NCI-H446 treated with DMSO at 0.1 percent for 48 hours (cell line): ENCODE results near the gene KIRREL3.

Experiments
- DNase-seq: peaks from one replicate; lab custom pipeline; 2025; lab: John Stamatoyannopoulos, UW

The KIRREL3 gene

GRCh38 chr11:126438691-126439090 lies 561.9 kb downstream of the KIRREL3 start:
- DNase-seq = no peak

- no peak for DNase-seq
Observed at GRCh38 chr11:126438272-126438671, 562.3 kb downstream of the KIRREL3 start.

DNA sequence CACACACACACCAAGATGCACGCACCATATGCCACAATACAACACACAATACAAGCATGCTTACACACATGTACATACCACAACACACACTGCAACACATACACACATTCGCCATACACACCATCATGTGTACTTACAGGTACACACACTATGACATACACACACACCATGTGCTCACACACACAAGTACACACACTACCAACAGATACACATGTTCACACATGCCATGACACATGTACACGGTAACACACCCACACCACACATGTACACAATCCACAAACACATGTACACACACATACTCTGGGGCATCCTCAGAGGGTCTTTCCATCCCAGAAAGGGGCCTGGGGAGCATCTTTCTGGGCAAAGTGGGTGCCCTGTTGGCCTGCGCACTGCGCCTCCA lies 562.8 kb downstream of the KIRREL3 start:
- DNase-seq = no peak

DNA sequence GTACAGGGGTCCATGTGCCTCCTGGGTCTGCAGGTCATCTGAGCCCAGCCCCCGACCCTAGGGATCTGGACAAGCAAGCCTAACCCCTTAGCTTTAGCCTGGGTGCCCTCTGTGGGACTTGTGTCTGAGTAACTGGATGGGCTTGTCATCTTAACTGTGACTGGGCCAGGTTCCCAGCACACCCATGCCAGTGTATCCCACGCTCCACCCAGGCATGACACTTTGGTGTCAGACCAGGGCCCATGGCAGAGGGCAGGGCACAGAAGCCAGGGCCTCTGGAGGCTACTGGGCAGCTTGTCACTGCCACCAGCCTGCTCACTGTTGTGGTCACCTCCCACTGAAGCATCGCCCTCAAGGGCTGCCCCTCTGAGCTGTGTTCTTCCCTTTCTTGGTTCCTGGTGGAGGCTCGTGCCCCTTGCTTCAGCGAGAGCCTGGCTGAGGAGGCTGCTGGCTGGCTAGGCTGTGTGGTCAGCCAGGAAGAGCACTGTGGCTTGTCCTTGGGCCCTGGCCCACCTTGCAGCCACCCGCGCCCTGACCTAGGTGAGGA lies 564.3 kb downstream of the KIRREL3 start:
- DNase-seq = no peak

DNA sequence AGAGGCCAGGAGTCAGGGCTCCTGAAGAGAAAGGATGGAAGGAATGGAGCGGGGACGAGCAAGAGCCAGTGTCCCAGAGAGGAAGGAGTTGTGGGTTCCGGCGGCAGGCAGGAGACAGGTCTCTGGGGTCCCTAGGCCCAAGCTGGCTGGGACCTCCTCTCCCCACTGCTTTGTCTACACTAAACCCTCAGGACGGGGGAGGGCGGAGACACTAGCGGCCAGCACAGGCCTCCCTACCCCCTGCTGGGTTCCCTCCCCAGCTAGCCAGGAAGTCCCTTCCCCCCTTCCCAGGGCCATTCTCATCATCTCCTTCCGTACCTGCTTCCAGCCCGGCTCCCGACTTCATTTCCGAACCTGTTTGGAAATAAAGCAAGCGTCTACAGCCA lies 565.6 kb downstream of the KIRREL3 start:
- DNase-seq = no peak

DNA sequence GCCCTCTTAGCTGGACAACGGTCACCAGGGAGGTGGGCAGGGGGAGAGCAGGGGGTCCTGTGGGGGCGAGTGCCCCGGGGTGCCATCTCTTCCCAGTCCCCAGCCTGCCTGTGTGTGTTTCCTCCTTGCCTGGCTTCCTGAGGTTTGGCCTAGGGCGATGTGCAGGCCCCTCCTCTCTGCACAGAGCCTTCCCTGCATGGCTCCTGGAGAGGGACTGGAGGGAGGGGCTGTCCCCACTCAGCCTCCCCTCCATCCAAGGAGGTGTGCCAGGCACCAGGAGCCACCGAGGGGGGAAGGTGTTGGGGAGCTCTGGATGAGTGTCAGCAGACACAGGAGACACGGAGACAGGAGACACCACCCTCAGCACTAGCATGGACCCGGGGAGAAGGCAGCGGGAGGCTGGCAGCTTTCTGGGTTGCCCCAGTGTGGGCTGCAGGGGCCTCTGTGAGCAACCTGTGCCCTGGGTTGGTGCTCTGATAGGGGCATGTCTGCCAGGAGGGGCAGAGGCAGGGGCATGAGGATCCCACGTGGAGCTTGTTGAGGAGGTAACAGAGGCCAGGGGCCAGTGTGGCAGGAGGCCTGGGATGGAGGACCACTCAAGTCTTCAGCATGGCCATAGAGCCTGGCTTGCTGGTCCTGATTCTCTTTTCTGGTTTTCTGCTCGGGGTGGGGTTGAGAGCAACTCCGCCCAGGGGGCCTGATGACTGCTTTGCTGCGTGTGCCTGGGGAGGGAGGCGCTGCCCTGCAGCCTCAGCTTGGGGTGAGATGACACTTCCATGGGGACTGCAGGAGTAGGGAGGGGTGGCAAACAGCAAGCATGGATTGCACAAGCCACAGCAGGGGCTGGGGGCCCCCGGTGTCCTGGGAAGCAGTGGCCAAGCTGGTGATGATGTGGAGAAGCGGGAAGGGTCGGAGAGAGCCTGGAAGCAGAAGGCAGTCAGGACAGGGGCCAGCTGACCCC lies 566.3 kb downstream of the KIRREL3 start:
- no peak for DNase-seq

- DNase-seq = no peak
Observed at GRCh38 chr11:126433244-126433846, 567.2 kb downstream of the KIRREL3 start.

GRCh38 chr11:126432525-126432924 lies 568.0 kb downstream of the KIRREL3 start:
- DNase-seq = no peak

- no peak for DNase-seq
Observed at GRCh38 chr11:126432065-126432461, 568.5 kb downstream of the KIRREL3 start.

- no peak for DNase-seq
Observed at GRCh38 chr11:126431401-126432064, 569.0 kb downstream of the KIRREL3 start.

DNA sequence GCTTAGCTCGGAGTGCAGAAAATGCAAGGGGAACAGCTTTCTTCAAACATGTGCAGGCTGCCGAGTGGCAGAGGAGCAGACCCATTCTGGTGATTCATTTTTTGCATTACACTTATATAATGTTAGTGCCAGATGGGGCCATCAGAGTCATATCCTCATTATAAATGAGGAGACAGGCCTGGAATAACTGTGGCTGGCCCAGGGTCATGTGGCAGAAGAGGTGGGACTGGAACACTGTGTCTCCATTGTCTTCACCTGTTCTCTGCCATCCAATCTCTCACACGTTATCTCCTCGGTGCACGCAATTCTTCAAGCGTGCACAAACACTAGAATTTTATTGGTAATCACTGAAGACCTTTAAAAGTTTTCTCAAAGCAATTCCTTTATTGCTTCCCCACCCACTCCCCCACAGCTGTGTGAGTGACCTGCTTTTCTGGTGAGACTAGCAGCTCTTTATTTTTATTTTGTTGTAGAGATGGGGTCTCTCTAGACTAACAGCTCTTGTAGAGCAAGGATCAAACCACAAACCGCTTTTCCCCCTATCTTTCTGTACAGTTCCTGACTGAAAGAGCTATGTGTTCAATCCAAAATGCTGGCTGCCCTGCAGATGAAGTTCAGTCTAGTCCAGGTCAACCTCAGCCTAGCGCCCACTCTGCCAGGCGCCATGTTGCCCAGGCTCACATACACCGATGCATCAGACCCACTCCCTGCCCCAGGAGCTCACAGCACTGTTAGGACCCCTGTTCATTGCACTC lies 569.8 kb downstream of the KIRREL3 start:
- no peak for DNase-seq

DNA sequence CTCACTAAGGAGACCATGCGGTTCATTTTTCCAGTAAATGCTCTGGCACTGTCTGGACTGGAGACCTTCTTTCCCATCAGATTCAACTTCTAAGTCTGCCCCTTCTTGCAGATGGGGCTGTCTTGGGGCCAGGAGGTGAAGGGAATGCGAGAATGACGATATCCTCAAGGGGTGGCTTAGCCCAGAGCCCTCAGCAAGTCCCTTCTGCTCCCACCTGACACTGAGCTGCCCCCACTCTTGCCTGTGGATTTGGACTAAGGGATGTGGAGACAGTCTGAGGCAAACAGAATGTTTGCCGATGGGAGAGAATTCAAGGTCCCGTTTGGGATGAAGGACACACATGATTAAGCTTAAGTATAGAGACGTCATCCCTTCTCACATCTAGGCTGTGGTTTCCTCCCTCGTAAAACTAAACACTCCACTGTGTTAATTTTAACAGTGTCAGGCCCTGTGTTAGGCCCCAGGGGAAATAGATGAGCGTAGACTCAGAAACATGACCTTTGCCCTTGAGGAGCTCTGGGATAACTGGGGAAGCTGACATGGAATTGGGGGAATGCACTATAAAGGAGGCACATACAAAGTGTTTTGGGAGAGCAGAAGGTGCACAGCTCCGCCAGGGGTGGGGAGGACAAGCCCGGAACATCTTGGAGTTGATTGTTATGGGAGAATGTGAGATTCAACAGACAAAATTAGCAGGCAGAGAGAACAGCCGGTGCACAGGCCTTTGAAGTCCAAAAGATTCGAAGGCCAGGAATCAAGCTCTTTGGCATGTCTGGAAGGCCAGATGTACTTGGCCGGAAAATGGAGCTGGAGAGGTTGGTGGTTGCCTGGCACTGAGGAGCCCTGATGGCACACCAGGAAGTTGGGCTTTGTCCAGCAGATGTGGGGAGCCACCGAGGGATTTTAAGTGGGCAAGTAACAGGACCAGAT lies 573.5 kb downstream of the KIRREL3 start:
- peak; percentile 85 for DNase-seq

DNA sequence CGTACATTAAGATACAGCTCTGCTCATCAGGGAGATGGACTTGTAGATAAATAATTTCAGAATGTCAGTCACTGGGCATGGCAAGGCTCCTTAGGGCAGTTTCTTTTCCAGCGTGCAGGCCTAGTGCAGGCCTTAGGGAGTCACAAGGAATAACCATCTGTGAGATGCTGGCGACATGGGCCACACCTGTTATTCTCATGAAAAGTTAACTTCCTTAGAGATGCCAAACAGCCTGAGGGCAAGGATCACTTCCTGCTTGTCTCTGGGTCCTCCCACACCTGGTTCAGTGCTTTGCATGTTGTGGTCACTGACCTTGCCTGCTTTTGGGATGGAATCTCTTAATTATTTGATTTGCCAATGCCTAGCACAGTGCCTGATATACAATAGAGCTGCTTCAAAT lies 574.5 kb downstream of the KIRREL3 start:
- DNase-seq = no peak

GRCh38 chr11:126424471-126425039 lies 576.0 kb downstream of the KIRREL3 start:
- DNase-seq = no peak

- DNase-seq = no peak
Observed at GRCh38 chr11:126423743-126424142, 576.8 kb downstream of the KIRREL3 start.

DNA sequence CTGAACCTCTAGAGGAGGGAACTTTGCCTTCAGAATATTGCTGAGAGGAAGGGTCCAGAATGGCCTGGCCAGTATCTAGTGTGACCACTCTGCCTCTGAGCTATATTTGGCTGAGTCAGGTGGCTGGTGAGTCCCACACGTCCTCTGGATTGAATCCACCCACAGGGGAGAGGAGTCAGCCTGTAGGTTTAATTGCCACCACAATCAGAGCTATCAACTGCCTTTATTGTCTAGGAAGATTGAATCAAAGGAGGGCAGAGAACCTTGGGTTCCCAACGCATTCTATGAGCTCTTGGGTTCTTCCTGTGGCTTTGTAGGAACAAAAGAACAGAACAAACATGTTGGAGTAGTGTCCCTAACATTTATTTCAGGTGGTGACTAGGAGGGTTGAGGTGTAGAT lies 577.4 kb downstream of the KIRREL3 start:
- no peak for DNase-seq

GRCh38 chr11:126422446-126422845 lies 578.1 kb downstream of the KIRREL3 start:
- no peak for DNase-seq

- no peak for DNase-seq
Observed at GRCh38 chr11:126421271-126421671, 579.3 kb downstream of the KIRREL3 start.

- no peak for DNase-seq
Observed at GRCh38 chr11:126420698-126421256, 579.8 kb downstream of the KIRREL3 start.
